Measurements from ENCODE around the gene PRDX4.
"Not testable (repeated sequence)": the region's sequence is repeated elsewhere in the genome, so short reads cannot be mapped to it uniquely, and the experiment has no call there.

PRDX4 gene

GRCh38 chrX:23676486-23676885 is 9.2 kb downstream of the PRDX4 start:
- not testable (repeated sequence) for DNase-seq

- no peak for DNase-seq
Observed at GRCh38 chrX:23692166-23692565, 24.9 kb downstream of the PRDX4 start.

GRCh38 chrX:23694606-23695005 is 27.3 kb downstream of the PRDX4 start:
- DNase-seq = no peak

GRCh38 chrX:23699636-23700194 is 32.4 kb downstream of the PRDX4 start:
- DNase-seq = no peak

GRCh38 chrX:23704673-23705206 is 37.4 kb downstream of the PRDX4 start:
- DNase-seq = no peak

- no peak for DNase-seq
Observed at GRCh38 chrX:23705235-23705634, 37.9 kb downstream of the PRDX4 start.

GRCh38 chrX:23720117-23720677 is 52.9 kb downstream of the PRDX4 start:
- no peak for DNase-seq

- DNase-seq = no peak
Observed at GRCh38 chrX:23726191-23726590, 58.9 kb downstream of the PRDX4 start.

GRCh38 chrX:23727206-23727605 is 59.9 kb downstream of the PRDX4 start:
- DNase-seq = no peak

- DNase-seq = no peak
Observed at GRCh38 chrX:23729214-23729613, 61.9 kb downstream of the PRDX4 start.

- DNase-seq = no peak
Observed at GRCh38 chrX:23731951-23732350, 64.7 kb downstream of the PRDX4 start.

GRCh38 chrX:23732704-23733103 is 65.4 kb downstream of the PRDX4 start:
- DNase-seq = no peak

Data from DMS 273 treated with DMSO at 0.1 percent for 48 hours (cell line).